GM21526 (cell line): Measurements from ENCODE around the gene TAS1R2.

ENCODE experiments used
- ATAC-seq: cut with Tn5 transposase; IDR thresholded peaks from one replicate; pipeline ENCODE4 v1.9.1; 2021; ENCODE audit warnings: moderate library complexity; ENCODE audit not compliant: unreplicated experiment, low FRiP score

Gene TAS1R2

GRCh38 chr1:18805150-18805879 is 54.1 kb downstream of the TAS1R2 start:
- no peak for ATAC-seq

- no peak for ATAC-seq
Observed at GRCh38 chr1:18803851-18804250, 55.6 kb downstream of the TAS1R2 start.

- ATAC-seq, result no peak
Observed at GRCh38 chr1:18803151-18803791, 56.2 kb downstream of the TAS1R2 start.

- ATAC-seq, result no peak
Observed at GRCh38 chr1:18802231-18802630, 57.2 kb downstream of the TAS1R2 start.

- ATAC-seq, result no peak
Observed at GRCh38 chr1:18800258-18800657, 59.2 kb downstream of the TAS1R2 start.

- ATAC-seq, result no peak
Observed at GRCh38 chr1:18799454-18799853, 60.0 kb downstream of the TAS1R2 start.

DNA sequence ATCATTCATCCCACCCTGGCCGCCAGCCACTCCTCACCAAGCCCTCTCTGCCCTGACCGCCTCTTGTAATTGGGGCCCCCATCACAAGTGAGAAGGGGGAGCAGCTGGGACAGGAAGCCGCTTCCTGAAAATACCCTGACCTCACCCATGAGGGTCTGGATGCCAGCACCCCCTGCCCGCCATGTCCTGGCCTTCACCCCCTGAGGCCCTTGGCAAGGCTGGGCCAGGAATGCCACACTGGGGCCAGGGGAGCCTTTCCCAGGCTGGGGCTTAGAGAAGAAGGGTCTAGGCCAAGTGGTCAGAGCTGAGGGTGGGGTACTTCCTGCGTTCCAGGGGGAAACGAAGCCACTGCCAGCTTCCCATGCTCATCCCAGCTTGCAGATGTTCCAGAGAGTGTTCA is 60.5 kb downstream of the TAS1R2 start:
- no peak for ATAC-seq

- ATAC-seq, result no peak
Observed at GRCh38 chr1:18798533-18798932, 60.9 kb downstream of the TAS1R2 start.

GRCh38 chr1:18796950-18797349 is 62.5 kb downstream of the TAS1R2 start:
- ATAC-seq, result no peak

GRCh38 chr1:18795002-18795689 is 64.3 kb downstream of the TAS1R2 start:
- no peak for ATAC-seq

DNA sequence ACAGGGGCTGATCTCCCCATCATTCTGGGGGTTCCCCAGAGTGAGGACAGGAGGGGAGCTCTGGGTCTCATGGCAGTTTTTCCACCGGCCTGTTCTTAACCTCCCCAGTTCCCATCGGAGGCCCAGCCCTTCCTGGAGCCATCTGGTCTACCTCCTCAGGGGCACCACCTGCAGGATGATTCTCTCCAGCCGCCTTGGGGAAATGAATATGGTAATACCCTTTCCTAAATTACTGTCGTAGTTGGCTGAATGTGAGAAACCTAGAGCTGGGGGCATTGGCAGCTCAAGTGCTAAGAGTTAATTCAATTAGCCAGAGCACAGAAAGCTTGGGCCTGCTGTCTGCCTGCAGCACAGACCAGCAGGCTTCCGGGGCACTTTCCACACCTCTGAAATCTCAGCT is 64.9 kb downstream of the TAS1R2 start:
- ATAC-seq, result no peak

DNA sequence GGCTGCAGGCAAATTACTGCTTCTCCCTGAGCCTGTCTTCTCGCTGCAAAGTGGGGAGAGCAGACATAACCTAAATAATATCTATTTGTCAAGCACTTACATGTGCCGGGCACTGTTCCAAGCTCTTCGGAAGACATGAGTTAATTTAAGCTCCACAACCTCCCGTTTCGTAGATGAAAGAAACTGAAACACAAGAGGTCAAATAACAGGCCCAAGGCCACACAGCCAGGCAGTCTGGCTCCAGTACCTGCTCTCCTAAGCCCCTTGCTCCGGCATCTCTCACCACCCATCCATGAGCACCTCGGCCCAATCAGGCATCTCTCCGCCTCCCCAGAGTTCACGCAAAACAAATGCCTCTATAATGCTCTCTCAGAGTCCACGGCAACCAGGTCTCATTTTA is 65.4 kb downstream of the TAS1R2 start:
- ATAC-seq, result no peak

GRCh38 chr1:18793164-18793563 is 66.3 kb downstream of the TAS1R2 start:
- no peak for ATAC-seq

DNA sequence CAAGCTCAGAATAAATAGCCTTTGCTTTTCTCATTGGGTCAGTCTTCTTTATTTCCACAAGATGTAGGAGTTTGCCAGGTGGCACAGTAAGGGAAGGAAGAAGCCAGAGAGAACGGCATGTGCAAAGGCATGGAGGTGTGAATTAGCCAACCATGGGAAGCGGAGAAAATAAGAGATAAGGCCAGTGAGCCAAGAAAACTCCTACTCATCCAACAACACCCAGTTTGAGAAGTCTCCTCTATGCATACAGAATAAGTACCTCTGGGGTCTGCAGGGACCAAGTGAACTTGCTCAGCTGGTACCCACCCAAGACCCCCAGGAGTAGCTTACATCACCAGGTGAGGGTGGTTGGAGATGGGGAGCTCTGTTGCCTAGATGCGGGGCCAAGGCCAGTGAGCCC is 66.7 kb downstream of the TAS1R2 start:
- no peak for ATAC-seq
